OCI-LY1 (cell line): Measurements from ENCODE around the gene CNOT3.

Source experiments
- EZH2 ChIP-seq: fragments of 200-600 bp; sonication (generic), shearing (Covaris generic); IDR thresholded peaks from 2 replicates; pipeline ENCODE4 v1.8.0; 2017; ENCODE audit warnings: borderline replicate concordance, mixed run types, mild to moderate bottlenecking, antibody characterized with exemption, low read length, moderate library complexity, mixed read lengths
- TF ChIP-seq, protein P1 (sequence below): fragments of 200-600 bp; sonication (generic), shearing (Covaris generic); IDR thresholded peaks from 2 replicates; pipeline ENCODE4 v1.5.1; 2017; ENCODE audit warnings: mild to moderate bottlenecking, antibody characterized with exemption, low read length, moderate library complexity, mixed read lengths

DNA sequence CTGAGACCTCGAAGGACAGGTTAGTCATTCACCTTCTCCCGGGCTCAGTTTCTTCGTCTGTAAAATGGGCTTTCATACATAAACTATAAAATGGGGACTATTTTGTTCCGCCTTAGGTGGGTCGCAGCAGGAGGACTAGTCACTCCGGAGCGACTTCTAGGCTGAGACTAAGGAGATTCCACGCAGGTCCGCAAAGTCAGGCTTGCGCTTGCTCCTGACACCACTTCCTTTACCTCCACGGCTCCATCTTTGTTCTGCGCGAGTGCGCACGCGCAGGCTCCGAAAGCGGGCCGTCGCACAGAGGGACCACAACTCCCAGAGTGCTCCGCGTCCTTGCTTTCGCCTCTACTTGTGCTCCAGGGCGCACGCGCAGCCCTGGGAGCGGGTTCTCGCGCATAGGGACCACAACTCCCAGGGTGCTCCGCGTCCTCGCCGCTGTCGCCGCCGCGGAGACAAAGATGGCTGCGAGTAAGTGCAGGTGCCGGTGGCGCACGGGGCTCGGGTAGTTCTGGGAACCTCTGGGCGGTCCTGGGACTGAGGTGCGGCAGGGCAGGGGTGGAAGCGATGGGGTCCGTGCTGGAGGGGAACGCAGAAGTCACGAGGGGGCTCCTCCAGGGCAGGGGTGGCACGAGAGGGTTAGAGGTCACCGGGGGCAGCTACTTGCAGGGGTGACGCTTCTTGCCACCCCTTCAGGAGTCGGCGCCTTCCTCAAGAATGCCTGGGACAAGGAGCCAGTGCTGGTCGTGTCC, 35.0 kb upstream of the CNOT3 start, which contains the start of gene NDUFA3:
- TF ChIP-seq, protein P1, sequence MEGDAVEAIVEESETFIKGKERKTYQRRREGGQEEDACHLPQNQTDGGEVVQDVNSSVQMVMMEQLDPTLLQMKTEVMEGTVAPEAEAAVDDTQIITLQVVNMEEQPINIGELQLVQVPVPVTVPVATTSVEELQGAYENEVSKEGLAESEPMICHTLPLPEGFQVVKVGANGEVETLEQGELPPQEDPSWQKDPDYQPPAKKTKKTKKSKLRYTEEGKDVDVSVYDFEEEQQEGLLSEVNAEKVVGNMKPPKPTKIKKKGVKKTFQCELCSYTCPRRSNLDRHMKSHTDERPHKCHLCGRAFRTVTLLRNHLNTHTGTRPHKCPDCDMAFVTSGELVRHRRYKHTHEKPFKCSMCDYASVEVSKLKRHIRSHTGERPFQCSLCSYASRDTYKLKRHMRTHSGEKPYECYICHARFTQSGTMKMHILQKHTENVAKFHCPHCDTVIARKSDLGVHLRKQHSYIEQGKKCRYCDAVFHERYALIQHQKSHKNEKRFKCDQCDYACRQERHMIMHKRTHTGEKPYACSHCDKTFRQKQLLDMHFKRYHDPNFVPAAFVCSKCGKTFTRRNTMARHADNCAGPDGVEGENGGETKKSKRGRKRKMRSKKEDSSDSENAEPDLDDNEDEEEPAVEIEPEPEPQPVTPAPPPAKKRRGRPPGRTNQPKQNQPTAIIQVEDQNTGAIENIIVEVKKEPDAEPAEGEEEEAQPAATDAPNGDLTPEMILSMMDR: no peak
- no peak for TF ChIP-seq EZH2
